ENCODE data around the gene MRTFB. TPM values are rescaled to one million over a fixed set of nuclear protein-coding genes. Genes with fewer than 3 reads are reported as not detected.

The MRTFB gene
- total RNA-seq, 1 donor from 2014 or later, result 89.4 TPM

- no peak overlapping the region for H3K27ac ChIP-seq
- no peaks in the 10 kb centered on the region for H3K27me3 ChIP-seq
- no peak for DNase-seq (ENCODE audit: low spot score in 2 of 2)
- H3K4me1 ChIP-seq, result no peaks in the 10 kb centered on the region
- TF ChIP-seq CTCF (IDR thresholded peaks at IDR 0.05), result no peak
- no peaks in the 10 kb centered on the region for H3K9me3 ChIP-seq
- intact Hi-C loops (cut with DNase I), result no loop called here
- H3K36me3 ChIP-seq, result no peaks in the 10 kb centered on the region
- no peak overlapping the region for H3K4me3 ChIP-seq
Measured at GRCh38 chr16:14175086-14175485, 104.0 kb downstream of the MRTFB start.

GRCh38 chr16:14177704-14178103 lies 106.6 kb downstream of the MRTFB start:
- Histone ChIP-seq H3K36me3 (no peaks in the 10 kb centered on the region), H3K4me3 (no peak overlapping the region), H3K27ac (no peak overlapping the region), H3K9me3 (no peaks in the 10 kb centered on the region), H3K4me1 (no peaks in the 10 kb centered on the region), H3K27me3 (no peaks in the 10 kb centered on the region)
- TF ChIP-seq CTCF (IDR thresholded peaks at IDR 0.05), result no peak
- intact Hi-C loops (cut with DNase I), result no loop called here
- no peak for DNase-seq (ENCODE audit: low spot score in 2 of 2)

GRCh38 chr16:14179116-14179515 lies 108.0 kb downstream of the MRTFB start:
- TF ChIP-seq CTCF (IDR thresholded peaks at IDR 0.05), result no peak

GRCh38 chr16:14180481-14180944 lies 109.4 kb downstream of the MRTFB start:
- no peaks in the 10 kb centered on the region for H3K27me3 ChIP-seq
- no peak for TF ChIP-seq CTCF (IDR thresholded peaks at IDR 0.05)
- intact Hi-C loops (cut with DNase I), result loop anchor here (10.0 kb wide), 1 partner anchor 226 kb away; no protein-coding TSS in a partner anchor

More at GRCh38 chr16:14179116-14179515, 108.0 kb downstream of the MRTFB start:
- Histone ChIP-seq H3K27ac (no peak overlapping the region), H3K27me3 (no peaks in the 10 kb centered on the region), H3K36me3 (no peaks in the 10 kb centered on the region), H3K9me3 (no peaks in the 10 kb centered on the region), H3K4me1 (no peaks in the 10 kb centered on the region), H3K4me3 (no peak overlapping the region)
- no peak for DNase-seq (ENCODE audit: low spot score in 2 of 2)
- intact Hi-C loops (cut with DNase I), result no loop called here

GRCh38 chr16:14181371-14182050 lies 110.4 kb downstream of the MRTFB start:
- Histone ChIP-seq H3K4me3 (no peak overlapping the region), H3K4me1 (peaks cover 0 to 11% of the 10 kb centered on the region in 2 donors), H3K27me3 (no peaks in the 10 kb centered on the region), H3K9me3 (no peaks in the 10 kb centered on the region), H3K27ac (no peak overlapping the region), H3K36me3 (no peaks in the 10 kb centered on the region)
- TF ChIP-seq CTCF (IDR thresholded peaks at IDR 0.05), result no peak
- no peak for DNase-seq (ENCODE audit: low spot score in 2 of 2)
- intact Hi-C loops (cut with DNase I), result loop anchor here (10.0 kb wide), 1 partner anchor 227 kb away; no protein-coding TSS in a partner anchor

More at GRCh38 chr16:14180481-14180944, 109.4 kb downstream of the MRTFB start:
- Histone ChIP-seq H3K27ac (no peak overlapping the region), H3K36me3 (no peaks in the 10 kb centered on the region), H3K4me3 (no peak overlapping the region), H3K9me3 (no peaks in the 10 kb centered on the region), H3K4me1 (peaks cover 0 to 10% of the 10 kb centered on the region in 2 donors)
- no peak for DNase-seq (ENCODE audit: low spot score in 2 of 2)

Data from ascending aorta (tissue), 2 donors.